NOMO-1 treated with DMSO at 0.1 percent for 48 hours (cell line): Measurements from ENCODE around the gene JAG1.

ENCODE experiments used
- DNase-seq: peaks from one replicate; lab custom pipeline; 2025; ENCODE audit not compliant: unreplicated experiment; lab: John Stamatoyannopoulos, UW

Gene JAG1

GRCh38 chr20:10699941-10700340 is 26.1 kb upstream of the JAG1 start:
- DNase-seq: no peak

GRCh38 chr20:10699489-10699888 is 25.7 kb upstream of the JAG1 start:
- DNase-seq: no peak

GRCh38 chr20:10696650-10697049 is 22.9 kb upstream of the JAG1 start:
- DNase-seq: no peak

- DNase-seq: no peak
Measured at GRCh38 chr20:10689385-10689784, 15.6 kb upstream of the JAG1 start.

- DNase-seq: no peak
Measured at GRCh38 chr20:10687895-10688294, 14.1 kb upstream of the JAG1 start.

- DNase-seq: no peak
Measured at GRCh38 chr20:10686356-10687133, 12.7 kb upstream of the JAG1 start.

- DNase-seq: no peak
Measured at GRCh38 chr20:10683537-10683936, 9.7 kb upstream of the JAG1 start.

- no peak for DNase-seq
Measured at GRCh38 chr20:10682939-10683338, 9.1 kb upstream of the JAG1 start.

- DNase-seq: no peak
Measured at GRCh38 chr20:10681494-10681893, 7.7 kb upstream of the JAG1 start.

GRCh38 chr20:10680571-10680970 is 6.8 kb upstream of the JAG1 start:
- DNase-seq: no peak

GRCh38 chr20:10679269-10679668 is 5.5 kb upstream of the JAG1 start:
- DNase-seq: no peak

GRCh38 chr20:10676518-10676917 is 2.7 kb upstream of the JAG1 start:
- DNase-seq: peak; percentile 16

- no peak for DNase-seq
Measured at GRCh38 chr20:10675450-10675848, 1.6 kb upstream of the JAG1 start.

- DNase-seq: peak; percentile 74
Measured at GRCh38 chr20:10674684-10675449, 1.1 kb upstream of the JAG1 start.

- peak; percentile 39 for DNase-seq
Measured at GRCh38 chr20:10673176-10673841, 490 bp downstream of the JAG1 start.

- peak; percentile 34 for DNase-seq
Measured at GRCh38 chr20:10672624-10673127, 1.1 kb downstream of the JAG1 start.

GRCh38 chr20:10671919-10672623 is 1.7 kb downstream of the JAG1 start:
- DNase-seq: peak; percentile 8

- DNase-seq: peak; percentile 57
Measured at GRCh38 chr20:10671221-10671918, 2.4 kb downstream of the JAG1 start.

GRCh38 chr20:10670501-10671220 is 3.1 kb downstream of the JAG1 start:
- DNase-seq: no peak
